Fibroblast of lung (primary cell): ENCODE results near the gene TXNDC11. TPM values are rescaled to one million over a fixed set of nuclear protein-coding genes. Genes with fewer than 3 reads are reported as not detected.

Source experiments
- DNase-seq, 2 donors: peaks; one replicate each; pipeline versions ENCODE4 v3.0.0 to v3.0.0-alpha.2; 2010; ENCODE audit warnings: low read depth in 2 of 2
- H2AFZ ChIP-seq: 2 replicates; pipeline ENCODE4 v1.5.1; 2012; ENCODE audit warnings: low read length, control low read depth, inconsistent platforms
- H3K27ac ChIP-seq: 2 replicates; pipeline ENCODE4 v1.5.1; 2011; ENCODE audit warnings: low read length, control low read depth; ENCODE audit not compliant: insufficient read depth
- H3K27me3 ChIP-seq: 2 replicates; pipeline ENCODE4 v1.5.1; 2011; ENCODE audit warnings: mild to moderate bottlenecking, low read length; ENCODE audit not compliant: control insufficient read depth, insufficient read depth
- H3K36me3 ChIP-seq: 2 replicates; pipeline ENCODE4 v1.5.1; 2011; ENCODE audit warnings: low read length; ENCODE audit not compliant: control insufficient read depth, insufficient read depth
- H3K4me1 ChIP-seq: 2 replicates; pipeline ENCODE4 v1.5.1; 2011; ENCODE audit warnings: low read length; ENCODE audit not compliant: control insufficient read depth, insufficient read depth; ENCODE audit errors: extremely low read depth
- H3K4me2 ChIP-seq: 2 replicates; pipeline ENCODE4 v1.5.1; 2011; ENCODE audit warnings: low read length, control low read depth; ENCODE audit not compliant: insufficient read depth; ENCODE audit errors: extremely low read depth
- H3K4me3 ChIP-seq, 4 experiments: fragments of 200-600 bp in 1 of 4; sonication (generic) in 1 of 4; replicated peaks in 1 of 4; 2 replicates each; pipeline ENCODE4 v1.5.1; 2011 to 2016; ENCODE audit warnings: low read length in 4 of 4, low read depth in 3 of 4, mild to moderate bottlenecking in 3 of 4, control low read depth in 2 of 4, inconsistent platforms in 1 of 4, mixed read lengths in 1 of 4; ENCODE audit not compliant: insufficient read depth in 1 of 4; ENCODE audit errors: control extremely low read depth in 1 of 4
- H3K79me2 ChIP-seq: 2 replicates; pipeline ENCODE4 v1.5.1; 2012; ENCODE audit warnings: mild to moderate bottlenecking, low read length, inconsistent platforms; ENCODE audit not compliant: control insufficient read depth, insufficient read depth
- H3K9ac ChIP-seq: 2 replicates; pipeline ENCODE4 v1.5.1; 2011; ENCODE audit warnings: mild to moderate bottlenecking, low read length, control low read depth; ENCODE audit not compliant: insufficient read depth
- H3K9me3 ChIP-seq: 2 replicates; pipeline ENCODE4 v1.5.1; 2012; ENCODE audit warnings: low read depth, low read length; ENCODE audit not compliant: control insufficient read depth, insufficient read depth
- H4K20me1 ChIP-seq: 2 replicates; pipeline ENCODE4 v1.5.1; 2011; ENCODE audit warnings: low read length; ENCODE audit not compliant: control insufficient read depth, insufficient read depth; ENCODE audit errors: extremely low read depth
- CTCF ChIP-seq, 2 donors: IDR thresholded peaks in 1 of 2; conservative IDR thresholded peaks in 1 of 2; 1 replicate in 1 of 2; 2 replicates in 1 of 2; pipeline ENCODE4 v1.5.1; 2011 to 2012; ENCODE audit warnings: low read length in 2 of 2, control low read depth in 1 of 2, inconsistent platforms in 1 of 2, low read depth in 1 of 2, mild to moderate bottlenecking in 1 of 2
- EZH2 ChIP-seq: IDR thresholded peaks from 2 replicates; pipeline ENCODE4 v1.5.1; 2012; ENCODE audit warnings: low read length, control low read depth, mild to moderate bottlenecking; ENCODE audit errors: missing control alignments
- polyA plus RNA-seq, 2 donors: library from polyadenylated mRNA; depleted of rRNA in 1 of 2; stranded (reverse) in 1 of 2; unstranded in 1 of 2; fragments of >200 nt; gene quantifications; 2 replicates each; pipeline ENCODE4 v1.2.1, GENCODE V29; 2011 to 2012; ENCODE audit warnings: missing spikeins in 1 of 2
- total RNA-seq: library from RNA; depleted of rRNA; stranded (reverse); fragments of >200 nt; gene quantifications from 2 replicates; pipeline ENCODE4 v1.2.1, GENCODE V29; 2014

TXNDC11 gene
- total and polyA plus RNA-seq, 2 donors (not counting 1 experiment from before 2014, with no cell fraction given): 26.8 to 46.2 TPM

- Histone ChIP-seq H3K4me2 (peak overlapping the region; percentile 72), H3K27ac (peak overlapping the region; percentile 97), H3K4me3 (peak overlapping the region in 1 of 4 experiments; percentile 25), H3K27me3 (no peaks in the 10 kb centered on the region), H3K36me3 (no peaks in the 10 kb centered on the region), H3K79me2 (no peaks in the 10 kb centered on the region), H3K9ac (peak overlapping the region; percentile 80), H4K20me1 (no peaks in the 10 kb centered on the region), H3K9me3 (no peaks in the 10 kb centered on the region), H3K4me1 (peaks cover 15% of the 10 kb centered on the region), H2AFZ (no peak overlapping the region)
- TF ChIP-seq EZH2 (no peak), CTCF (conservative IDR thresholded peaks at IDR 0.05 in 1 of 2, IDR thresholded peaks at IDR 0.05 in 1 of 2; ENCODE audit: low read depth in 1 of 2, low read length in 2 of 2) (no peak)
- peak; percentile 97 to 100 for DNase-seq
Observed at GRCh38 chr16:11639925-11640899, 102.4 kb downstream of the TXNDC11 start.

GRCh38 chr16:11639008-11639562, 103.6 kb downstream of the TXNDC11 start:
- Histone ChIP-seq H3K9ac (no peak overlapping the region), H3K4me2 (no peak overlapping the region), H3K36me3 (no peaks in the 10 kb centered on the region), H3K79me2 (no peaks in the 10 kb centered on the region), H4K20me1 (no peaks in the 10 kb centered on the region), H3K4me3 (no peak overlapping the region), H3K27me3 (no peaks in the 10 kb centered on the region), H3K4me1 (peaks cover 15% of the 10 kb centered on the region), H3K27ac (no peak overlapping the region), H2AFZ (no peak overlapping the region), H3K9me3 (no peaks in the 10 kb centered on the region)
- TF ChIP-seq CTCF (conservative IDR thresholded peaks at IDR 0.05 in 1 of 2, IDR thresholded peaks at IDR 0.05 in 1 of 2; ENCODE audit: low read depth in 1 of 2, low read length in 2 of 2) (no peak), EZH2 (no peak)
- no peak for DNase-seq

- no peak overlapping the region for H2AFZ ChIP-seq
- no peaks in the 10 kb centered on the region for H3K9me3 ChIP-seq
- no peaks in the 10 kb centered on the region for H4K20me1 ChIP-seq
- no peak overlapping the region for H3K27ac ChIP-seq
- DNase-seq: no peak
- no peaks in the 10 kb centered on the region for H3K36me3 ChIP-seq
- TF ChIP-seq CTCF (conservative IDR thresholded peaks at IDR 0.05 in 1 of 2, IDR thresholded peaks at IDR 0.05 in 1 of 2; ENCODE audit: low read depth in 1 of 2, low read length in 2 of 2) (no peak), EZH2 (no peak)
- H3K4me2 ChIP-seq: no peak overlapping the region
- H3K27me3 ChIP-seq: no peaks in the 10 kb centered on the region
- H3K9ac ChIP-seq: no peak overlapping the region
- no peak overlapping the region for H3K4me3 ChIP-seq
- no peaks in the 10 kb centered on the region for H3K79me2 ChIP-seq
- H3K4me1 ChIP-seq: peaks cover 15% of the 10 kb centered on the region
Observed at GRCh38 chr16:11638140-11638539, 104.5 kb downstream of the TXNDC11 start.
